NCI-H524 (cell line): ENCODE measurements around the gene TOM1L2.

Experiments used
- DNase-seq, 2 experiments: peaks; one replicate each; lab custom pipeline; 2025; lab: John Stamatoyannopoulos, UW

The TOM1L2 gene

DNA sequence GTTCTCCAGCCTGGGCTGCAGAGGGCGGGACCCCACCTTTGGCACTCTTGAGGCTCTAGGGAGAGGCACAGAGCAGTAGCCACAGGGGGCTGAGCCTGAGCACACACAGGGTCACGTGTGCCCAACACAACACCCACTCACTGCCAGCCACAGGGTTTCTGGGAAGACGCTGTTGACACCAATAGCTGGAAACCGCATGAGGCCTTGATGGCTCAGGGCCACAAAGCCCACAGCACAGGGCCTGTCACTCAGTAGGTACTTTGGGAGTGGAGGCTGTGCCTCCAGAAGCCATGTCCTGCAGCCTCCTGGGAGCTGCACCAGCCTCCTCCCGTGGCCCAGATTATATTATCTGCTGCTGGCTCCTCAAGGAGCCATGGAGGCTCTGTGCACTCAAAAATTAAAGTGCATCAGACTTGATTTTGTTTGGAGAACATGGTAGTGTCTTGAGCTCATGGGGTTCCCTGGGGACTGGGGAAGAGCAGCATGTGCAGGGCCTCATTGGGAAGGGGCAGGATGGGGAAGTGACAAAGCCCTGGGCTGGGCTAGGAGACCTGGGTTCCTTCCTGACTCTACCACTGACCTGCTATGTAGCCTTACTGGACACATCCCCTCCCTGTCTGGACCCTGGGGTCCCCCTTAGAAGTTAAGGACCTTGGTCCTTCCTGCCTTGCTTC is 122.9 kb downstream of the TOM1L2 start:
- DNase-seq: no peak

DNA sequence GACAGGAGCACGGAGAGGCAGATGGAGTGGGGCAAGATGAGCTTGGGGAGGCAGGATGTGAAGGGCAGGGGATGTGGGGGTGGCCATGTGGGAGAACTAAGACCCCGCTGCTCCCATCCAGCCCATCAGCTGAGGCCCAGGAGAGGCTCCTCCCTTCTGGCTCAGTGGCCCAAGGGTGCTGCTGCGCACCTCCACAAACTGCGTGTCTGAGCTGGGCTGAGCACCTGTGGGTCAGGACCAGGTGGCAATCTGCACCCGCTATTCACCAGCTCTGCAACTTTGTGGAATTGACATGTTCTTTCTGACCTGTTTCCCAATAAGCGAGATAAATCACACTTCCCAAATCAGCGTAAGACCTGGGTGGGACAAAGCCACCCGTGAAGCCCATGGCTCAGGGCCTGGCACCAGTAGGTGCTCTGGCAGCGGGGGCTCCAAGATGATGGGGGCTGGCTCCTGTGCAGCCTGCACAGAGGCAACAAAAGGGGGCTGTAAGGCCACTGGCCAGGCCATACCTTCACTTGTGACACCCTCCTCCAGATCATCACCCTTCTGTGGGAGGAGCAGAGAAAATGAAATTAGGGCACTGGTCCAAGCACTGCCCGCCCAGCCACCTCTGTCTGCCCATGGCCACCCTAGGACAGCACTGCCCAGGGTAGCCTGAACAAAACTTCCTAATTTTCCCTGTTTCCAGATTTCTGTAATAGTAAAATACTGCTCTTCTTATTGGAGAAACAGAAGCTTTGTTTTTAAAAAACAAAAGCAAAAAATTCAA is 123.7 kb downstream of the TOM1L2 start:
- DNase-seq: no peak

DNA sequence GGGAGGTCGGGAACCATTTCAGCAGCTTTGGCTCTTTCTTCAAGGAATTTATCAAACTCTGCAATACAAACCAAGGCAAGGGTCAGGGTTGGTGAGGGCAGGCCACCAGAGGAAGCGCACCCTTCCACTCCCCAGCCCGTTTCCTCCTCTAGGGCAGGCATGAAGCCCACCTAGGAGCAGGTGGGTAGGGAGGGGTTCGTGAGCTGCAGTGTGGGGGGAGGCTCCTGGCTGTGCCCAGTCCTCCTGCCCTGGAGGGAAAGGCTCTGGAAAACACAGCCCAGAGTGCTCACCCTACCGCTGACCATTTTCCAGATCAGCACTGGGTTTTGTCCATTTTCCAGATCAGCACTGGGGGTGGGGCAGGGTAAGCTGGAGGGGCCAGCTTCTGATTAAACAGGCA is 124.5 kb downstream of the TOM1L2 start:
- no peak for DNase-seq

DNA sequence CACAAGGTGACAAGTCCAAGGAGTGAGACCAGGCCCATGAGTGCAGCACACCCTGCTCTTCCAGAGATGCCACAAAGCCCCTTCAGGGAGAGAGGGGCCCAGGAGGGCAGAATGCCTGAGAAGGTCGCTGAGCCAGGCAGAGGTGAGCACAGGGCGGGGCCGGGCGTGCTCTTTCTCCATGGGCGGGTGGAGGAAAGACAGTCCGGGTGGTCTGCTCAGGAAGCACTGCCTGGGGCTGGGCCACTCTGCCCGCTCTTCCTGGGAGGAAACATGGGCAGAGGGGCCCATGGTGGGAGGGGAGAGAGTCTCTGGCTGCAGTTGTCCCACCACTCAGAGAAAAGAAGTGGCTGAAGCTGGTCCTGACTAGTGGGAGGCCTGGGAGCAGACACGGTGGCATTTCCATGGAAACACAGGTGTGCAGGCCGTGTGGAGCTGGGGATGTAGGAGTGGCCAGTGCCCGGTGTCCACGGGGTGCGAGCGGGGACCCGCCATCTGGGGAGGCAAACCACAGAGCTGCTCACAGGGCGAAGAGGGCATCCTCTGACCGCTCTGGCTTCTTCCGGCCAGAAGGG is 125.0 kb downstream of the TOM1L2 start:
- no peak for DNase-seq

DNA sequence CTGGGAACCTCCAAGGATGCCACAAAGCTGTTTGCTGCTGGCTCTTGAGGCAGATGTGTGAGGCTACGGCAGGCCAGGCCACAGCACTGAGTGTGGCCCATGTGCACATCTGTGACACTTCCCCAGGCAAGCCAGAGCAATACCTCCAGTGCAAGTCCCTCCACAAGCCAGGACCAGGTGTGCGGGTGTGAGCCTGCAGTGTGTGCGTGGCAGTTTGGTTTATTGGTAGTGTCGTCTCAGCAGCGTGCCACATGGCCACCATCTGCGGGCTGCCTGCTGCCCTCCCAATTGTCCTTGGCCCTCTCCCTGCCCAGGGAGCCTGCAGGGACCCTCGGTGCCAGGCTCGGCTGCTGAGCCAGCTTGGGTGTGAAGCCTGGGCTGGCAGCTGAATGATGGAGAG is 125.6 kb downstream of the TOM1L2 start:
- DNase-seq: no peak

DNA sequence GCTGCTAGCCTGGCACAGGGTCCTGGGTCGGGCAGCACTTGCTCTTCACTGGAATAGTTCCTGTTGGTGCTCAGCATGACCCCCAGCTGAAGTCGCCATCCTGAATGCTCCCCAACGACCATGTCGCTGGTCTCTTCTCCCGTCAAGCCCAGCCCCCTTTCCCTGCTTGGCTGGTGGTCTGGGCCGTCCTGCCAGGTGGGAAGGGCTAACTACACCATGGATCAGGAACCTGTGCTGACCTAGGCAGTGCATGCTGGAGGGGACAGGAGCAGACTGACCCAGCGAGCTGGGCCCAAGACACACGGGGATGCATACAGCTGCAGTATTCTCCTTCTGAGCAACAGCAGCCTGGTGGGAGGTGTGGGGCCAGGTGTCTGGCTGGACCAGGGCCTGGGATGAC is 126.2 kb downstream of the TOM1L2 start:
- DNase-seq: no peak

DNA sequence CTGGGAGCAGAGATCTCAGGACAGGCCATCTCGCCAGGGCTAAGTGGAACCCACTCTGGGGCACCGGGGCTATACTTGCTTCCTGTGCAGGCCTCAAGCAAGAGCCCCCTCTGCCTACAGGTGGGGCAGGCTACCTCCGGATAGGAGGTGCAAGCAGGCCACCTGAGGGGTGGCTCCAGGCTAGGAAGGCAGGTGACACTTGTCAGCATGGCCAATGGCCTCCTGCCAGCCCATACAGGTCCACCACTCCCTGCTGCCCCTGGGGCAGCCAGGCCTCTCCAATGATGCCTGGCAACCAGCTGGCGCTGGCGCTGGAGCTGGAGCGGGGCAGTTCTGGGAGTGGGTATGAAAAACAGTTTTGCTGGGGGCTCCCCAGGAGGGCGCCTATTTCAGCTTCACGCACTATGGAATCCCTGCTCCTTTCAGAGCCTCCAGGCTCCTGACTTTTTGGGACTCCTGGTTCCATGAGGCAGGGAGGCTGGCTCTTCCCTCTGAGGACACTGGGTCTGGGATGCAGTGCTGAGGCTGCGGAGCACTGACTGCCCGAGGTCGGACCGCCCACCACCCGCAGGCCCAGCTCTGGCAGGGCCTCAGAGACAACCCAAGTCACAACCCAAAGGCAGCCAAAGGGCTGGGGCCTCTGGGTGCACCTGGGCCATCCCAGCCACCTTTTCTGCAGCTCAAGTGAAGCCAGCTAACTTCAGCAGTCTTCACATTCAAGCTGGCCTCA is 127.0 kb downstream of the TOM1L2 start:
- DNase-seq: no peak

DNA sequence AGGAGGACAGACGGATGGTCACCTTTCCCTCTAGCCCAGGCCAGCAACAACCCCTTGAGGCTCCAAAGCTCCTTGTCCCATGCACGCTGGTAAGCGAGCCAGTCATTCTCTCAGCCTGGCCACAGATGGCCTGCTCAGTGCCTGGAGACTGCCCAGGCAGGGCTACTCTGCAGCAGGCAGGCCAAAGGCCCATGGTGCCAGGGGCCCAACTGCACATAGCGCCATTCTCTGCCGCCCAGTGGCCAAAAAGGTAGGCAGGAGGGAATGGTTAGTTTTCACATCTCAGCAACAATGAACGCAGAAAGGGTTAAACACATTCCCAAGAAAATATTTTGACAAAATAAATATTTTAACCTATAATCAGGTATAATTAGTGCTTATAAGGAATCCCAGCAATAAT is 127.7 kb downstream of the TOM1L2 start:
- no peak for DNase-seq

DNA sequence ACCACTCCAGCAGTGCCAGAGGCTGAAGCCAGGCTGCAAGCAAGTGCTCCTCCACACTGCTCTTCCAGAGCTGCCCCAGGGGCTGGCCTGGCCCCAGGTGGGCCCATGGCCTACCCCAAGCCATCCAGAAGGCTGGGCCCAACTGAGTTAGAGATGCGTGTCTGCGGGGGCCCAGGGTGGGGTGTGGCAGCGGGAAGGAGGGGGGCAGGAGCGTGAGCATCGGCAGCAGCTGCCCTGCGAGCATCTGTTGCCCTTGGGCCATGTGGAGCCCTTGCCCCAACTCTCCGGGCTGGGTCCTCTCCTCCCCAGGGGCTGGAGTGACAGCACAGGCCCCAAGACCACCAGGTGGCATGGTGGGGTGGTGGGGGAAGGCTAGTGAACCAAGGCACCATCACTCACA is 128.1 kb downstream of the TOM1L2 start:
- peak in 1 of 2 experiments; percentile 60 for DNase-seq

DNA sequence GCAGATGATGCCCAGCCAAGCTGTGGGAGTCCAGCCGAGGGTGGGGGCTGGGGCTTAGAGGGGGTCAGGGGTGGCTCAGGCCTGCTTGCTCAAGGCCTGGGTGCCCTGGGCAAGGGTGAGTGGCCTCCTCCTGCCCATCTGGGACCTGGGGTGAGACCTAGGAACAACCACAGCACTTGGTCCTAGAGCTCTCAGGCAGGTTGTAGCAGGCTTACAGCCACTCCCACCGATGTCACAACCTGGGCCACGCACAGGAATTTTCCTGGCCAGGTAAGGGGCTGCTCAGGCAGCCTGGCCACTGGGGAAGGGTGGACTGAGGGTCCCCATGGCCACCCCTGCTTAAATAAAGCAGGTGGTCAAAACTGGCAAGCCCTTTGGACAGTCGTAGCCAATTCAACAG is 129.1 kb downstream of the TOM1L2 start:
- DNase-seq: no peak

DNA sequence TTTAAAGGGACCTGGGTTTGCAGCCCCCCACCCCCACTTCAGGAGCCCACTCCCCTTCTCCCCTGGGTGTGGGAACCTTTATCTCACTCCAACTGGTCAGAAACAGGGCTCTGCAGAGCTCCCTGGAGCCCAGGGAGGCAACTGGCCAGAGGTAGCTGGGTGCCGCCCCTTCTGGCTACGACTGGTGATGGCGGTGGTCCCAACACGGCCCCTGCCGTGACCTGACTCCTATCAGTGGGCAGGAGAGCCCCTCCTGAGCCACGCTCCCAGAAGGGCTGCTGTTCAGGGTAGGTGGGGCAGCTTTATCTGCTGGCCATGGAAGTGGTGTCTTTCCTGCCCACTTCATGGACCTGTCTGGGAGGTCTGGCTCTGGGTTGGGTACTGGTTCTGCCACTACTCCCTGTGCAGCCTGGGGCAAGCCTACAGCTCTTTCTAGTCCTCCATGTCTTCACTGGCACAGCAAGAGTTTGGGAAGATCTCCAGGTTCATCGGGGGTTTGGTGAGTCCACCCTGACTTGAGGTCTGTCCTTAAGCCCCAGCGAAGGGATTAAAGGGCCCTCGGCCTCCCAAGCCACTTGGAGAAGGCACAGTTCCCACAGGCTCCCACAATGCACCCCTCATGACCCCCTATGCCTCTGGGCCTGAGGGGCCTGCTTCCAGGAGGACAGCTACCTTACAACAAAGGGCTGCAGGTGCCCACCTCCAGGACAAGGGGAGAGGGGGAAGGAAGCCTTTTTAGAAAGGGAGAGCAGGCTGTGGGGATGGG is 129.9 kb downstream of the TOM1L2 start:
- no peak for DNase-seq

DNA sequence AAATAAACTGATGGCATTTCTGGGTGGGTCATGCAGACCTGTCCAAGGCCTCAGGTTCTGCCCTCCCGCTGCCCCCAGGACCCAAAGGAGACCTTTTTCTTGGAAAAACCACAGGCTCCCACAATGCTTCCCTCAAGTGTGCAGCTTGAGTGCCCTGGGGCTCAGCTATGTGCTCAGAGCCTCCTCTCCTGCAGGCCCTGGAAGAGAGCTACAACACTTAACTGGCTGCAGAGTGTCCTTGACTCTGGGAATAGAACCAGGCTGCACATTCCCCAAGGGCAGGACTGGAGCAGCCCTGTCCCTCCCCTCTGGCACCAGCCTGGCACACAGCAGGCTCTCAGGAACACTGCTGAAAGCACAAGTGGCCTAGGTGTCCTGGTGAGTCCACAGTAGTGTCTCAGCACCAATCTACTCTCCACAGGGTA is 130.6 kb downstream of the TOM1L2 start:
- peak in 1 of 2 experiments; percentile 58 for DNase-seq

DNA sequence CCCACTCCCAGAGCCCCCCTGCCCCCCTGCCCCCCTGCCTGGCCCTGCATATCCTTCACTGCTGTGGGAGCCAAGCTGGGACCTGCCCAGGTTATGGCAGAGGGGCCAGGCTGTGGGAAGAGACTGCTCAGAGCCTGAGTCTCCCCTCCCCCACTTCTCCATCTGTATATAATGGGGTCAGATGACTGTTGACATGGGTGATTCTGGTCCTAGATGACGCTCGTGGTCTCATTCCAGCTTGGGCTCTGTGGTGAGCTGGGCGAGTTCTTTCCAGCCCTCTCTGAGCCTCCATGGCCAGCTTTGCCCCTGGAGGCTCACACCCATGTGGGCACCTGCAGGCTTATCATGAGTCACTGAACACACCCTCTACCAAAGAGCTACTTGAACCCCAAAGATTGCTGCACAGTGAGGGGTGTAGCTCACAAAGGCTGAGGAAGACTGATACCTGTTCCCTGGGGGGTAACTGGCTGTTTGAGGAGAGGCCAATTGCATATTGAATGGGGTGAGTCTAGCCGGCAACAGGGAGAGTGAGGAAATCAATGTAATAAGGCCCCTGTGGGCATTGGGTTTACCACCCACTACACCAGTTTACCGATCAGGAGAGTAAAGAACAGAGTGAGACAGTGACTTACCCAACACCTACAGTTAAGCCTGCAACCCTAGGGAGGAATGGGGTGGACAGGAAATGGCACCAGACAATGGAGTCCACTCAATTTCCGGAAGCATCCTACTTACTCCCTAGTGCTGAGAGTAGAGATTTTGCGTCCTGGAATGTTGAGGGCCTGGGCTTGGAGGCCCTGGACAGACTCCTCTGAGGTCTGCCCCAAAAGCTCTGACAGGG is 131.2 kb downstream of the TOM1L2 start:
- DNase-seq: peak; percentile 51 to 66

DNA sequence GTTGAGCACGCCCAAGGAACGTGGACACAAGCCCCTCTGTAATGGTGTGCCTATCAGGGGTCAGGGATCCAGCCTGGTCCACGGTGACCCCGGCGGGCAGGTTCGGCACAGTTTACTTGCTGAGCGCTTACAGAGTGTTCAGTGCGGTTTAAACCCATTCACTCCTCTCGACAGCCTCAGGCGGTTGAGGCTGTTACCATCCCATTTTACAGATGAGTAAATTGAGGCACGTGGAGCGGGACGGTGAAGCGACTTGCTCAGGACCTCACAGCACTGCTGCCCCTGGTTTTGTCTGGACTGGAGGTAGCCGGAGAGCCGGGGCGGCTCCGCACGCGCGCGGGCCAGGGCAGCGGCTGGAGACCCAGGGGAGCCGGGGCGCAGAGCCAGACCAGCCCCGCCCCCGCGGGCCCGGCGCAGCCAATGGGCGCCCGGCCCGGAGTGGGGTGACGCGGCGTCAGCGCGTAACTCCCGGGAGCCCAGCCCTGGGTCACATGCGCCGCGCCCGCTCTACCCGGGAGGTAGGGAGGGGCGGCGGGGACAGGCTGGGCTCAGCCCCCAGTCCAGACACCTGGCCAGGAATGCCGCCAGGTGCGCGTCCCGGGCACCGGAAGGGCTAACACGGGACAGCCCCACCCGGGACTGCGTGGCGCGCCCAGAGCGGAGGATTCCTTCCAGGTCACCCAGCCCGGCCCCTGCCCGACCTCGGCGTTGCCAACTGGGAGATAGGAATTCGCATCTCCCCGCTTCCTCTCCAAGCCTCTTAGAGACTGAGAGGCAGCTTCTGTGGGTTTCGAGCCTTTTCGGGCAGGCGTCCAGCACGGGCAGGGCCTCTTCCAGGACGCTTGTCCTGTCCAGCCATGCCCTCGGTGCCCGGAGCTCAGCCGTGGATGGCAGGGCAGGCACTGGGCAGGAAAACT is 132.2 kb downstream of the TOM1L2 start:
- DNase-seq: peak; percentile 74 to 79

DNA sequence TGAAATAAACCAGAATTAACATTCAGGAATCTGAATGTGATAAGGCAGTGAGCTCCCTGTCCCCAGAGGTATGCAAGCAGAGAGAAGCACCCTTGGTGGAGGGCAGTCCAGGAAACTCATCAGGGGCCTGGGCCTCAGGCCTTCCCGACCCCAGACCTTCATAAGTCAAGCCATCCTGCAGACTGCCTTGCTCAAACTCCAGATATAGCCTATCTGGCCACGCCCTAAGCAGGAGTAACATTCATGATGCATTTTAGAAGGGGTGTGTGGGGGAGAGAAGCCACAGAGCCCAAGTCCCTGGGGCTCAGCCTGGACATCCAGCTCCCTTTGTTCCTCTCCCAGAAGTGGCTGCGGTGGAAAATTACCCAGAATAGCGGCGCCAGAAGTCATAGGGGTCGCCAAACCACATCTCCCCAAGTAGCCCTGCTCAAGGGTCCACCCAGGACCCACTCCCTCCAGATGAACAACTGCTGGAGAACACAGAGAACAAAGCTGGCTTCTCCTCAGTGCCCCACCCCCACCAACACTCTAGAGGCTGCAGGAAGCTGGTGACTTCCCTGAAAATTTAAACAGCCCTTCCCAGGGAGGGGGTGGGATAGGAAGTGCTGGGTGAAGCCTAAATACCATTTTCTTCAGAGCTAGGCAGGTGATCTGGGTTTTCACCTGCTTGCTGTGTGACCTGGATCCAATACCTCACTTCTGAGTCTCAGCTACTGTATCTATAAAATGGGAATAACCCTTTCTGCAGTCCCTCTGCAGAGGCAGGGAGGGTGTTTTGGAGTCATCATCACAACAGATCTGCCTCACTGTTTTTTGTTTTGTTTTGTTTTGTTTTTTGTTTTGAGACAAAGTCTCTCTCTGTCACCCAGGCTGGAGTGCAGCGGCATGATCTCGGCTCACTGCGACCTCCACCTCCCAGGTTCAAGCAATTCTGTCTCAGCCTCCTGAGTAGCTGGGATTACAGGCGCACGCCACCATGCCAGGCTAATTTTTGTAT is 133.9 kb downstream of the TOM1L2 start:
- DNase-seq: no peak

DNA sequence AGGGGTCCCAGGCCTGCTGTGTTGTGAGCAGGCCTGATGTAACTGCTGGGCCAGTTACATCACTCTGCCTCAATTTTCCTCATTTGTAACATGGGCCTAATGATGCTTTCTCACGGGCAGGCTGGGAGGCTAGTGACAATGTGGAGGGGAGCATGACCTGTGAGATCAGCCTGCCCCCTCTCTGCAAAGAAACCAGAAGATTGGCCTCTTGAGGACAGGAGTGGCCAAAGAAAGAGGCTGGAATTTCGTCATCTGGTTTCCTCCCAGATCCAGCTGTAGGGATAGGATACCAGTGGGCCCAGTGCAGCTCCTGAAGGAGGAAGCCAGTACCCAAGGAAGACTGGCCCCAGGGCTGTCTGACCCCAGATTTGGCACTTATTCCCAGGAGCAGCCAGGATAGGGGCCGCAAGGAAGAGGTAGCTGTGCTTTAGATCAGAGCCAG is 134.8 kb downstream of the TOM1L2 start:
- DNase-seq: no peak

DNA sequence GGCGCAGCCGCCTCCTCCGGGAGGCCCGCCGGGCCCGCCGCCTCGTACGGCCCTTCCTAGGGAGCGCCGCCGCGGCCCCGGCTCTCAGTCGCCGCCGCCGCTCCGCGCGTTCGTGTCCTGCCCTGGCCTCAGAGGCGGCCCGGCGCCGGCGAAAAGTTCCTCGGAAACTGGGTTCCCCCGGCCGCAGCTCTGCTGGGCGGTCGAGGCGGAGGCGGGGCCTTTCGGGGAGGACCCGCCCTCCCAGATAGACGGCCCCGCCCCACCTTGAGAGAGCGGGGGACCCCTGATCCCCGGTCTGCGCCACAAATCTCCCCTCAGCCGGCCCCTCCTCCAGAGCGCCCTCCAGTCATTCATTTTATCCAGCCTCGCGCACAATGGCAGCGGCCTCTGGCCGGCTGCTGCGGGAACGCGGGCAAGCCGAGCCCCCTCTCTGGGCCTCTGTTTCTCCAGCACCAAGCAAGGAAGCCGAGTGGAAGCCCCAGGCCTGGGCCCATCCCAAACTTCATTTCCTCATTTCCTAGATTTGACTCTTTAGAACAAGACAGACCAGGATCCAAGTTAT is 135.3 kb downstream of the TOM1L2 start, which contains the start of gene SREBF1:
Gene SREBF1 (minus strand): TSS at position 169 of the 562 bp plus-strand sequence. CDS start 169 bp downstream, outside the sequence.
- no peak for DNase-seq

DNA sequence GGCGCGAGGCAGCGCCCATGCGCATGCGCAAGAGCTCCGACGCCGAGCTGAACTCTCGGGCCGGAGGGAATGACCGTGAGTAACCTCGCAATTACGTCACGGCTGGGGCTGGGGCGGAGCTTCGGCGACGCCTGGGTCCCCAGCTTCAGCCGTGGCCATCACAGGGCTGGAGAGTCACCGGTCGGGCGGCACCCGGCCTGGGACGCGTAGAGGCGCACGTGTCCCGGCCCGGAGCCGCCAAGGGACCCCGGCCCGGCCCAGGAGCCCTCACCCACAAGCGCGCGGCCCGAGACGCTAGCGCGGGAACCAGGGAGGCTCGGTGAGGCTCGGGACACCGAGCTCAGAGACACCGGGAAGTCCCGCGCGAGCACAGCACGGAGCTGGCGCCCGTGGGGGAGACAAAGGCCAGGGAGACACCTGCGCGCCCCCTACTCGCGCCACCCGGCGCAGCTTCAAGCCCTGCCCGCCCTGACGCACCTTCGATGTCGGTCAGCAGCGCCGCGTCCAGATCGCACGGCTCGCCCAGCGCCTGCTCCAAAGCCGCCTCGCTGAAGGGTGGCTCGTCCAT is 135.9 kb downstream of the TOM1L2 start:
- DNase-seq: peak; percentile 87 to 95
